H1 (cell line): ENCODE measurements around the gene BSND. TPM values are rescaled to one million over a fixed set of nuclear protein-coding genes. Genes with fewer than 3 reads are reported as not detected.

ENCODE experiments used
- KDM5A ChIP-seq: fragments of 200-600 bp; IDR thresholded peaks from 2 replicates; pipeline ENCODE4 v1.7.1; 2012; ENCODE audit warnings: mild to moderate bottlenecking, low read length, inconsistent platforms, mixed read lengths
- PHF8 ChIP-seq: fragments of 200-600 bp; sonication (generic); conservative IDR thresholded peaks from 2 replicates; pipeline ENCODE4 v1.7.1; 2012; ENCODE audit warnings: low read depth, mild to moderate bottlenecking, inconsistent platforms, low read length, moderate library complexity
- RBBP5 ChIP-seq: IDR thresholded peaks from 2 replicates; pipeline ENCODE4 v1.7.1; 2012; ENCODE audit warnings: low read depth, mild to moderate bottlenecking, inconsistent platforms, low read length, moderate library complexity, borderline replicate concordance
- RXRA ChIP-seq: IDR thresholded peaks from 2 replicates; pipeline ENCODE4 v1.6.1; 2011; ENCODE audit warnings: low read depth, mild to moderate bottlenecking, low read length, moderate library complexity; ENCODE audit not compliant: insufficient read depth
- SIX5 ChIP-seq: IDR thresholded peaks from 2 replicates; pipeline ENCODE4 v1.6.1; 2011; ENCODE audit warnings: mild to moderate bottlenecking, low read depth, low read length
- polyA plus RNA-seq, 7 experiments: library from polyadenylated mRNA; depleted of rRNA in 3 of 7; stranded (reverse) in 5 of 7; unstranded in 2 of 7; fragments of >200 nt in 5 of 7; fragments of 200-250 nt in 2 of 7; gene quantifications; 1 replicate in 5 of 7; 2 replicates in 1 of 7; 4 replicates in 1 of 7; pipeline versions ENCODE4 v1.2.1 to v1.2.3, GENCODE V29; 2011 to 2013; ENCODE audit warnings: missing spikeins in 2 of 7, mixed read lengths in 2 of 7
- total RNA-seq: library from RNA; stranded (reverse); fragmentation: NEBNext Ultra II Directional; extraction: Animal tissue kit (Norgen Biotek cat#: 25700); gene quantifications from 2 replicates; pipeline ENCODE4 v1.2.1, GENCODE V29; 2021
- TF ChIP-seq, protein P1 (sequence below): IDR thresholded peaks from 2 replicates; pipeline ENCODE4 v1.6.1; 2011; ENCODE audit warnings: low read length, improper control_type of control experiment

Gene BSND
- total and polyA plus RNA-seq, 2 of the 8 experiments (the other 6 are each of a cell fraction or from before 2014, with no cell fraction given) = 0.43 to 0.68 TPM

DNA sequence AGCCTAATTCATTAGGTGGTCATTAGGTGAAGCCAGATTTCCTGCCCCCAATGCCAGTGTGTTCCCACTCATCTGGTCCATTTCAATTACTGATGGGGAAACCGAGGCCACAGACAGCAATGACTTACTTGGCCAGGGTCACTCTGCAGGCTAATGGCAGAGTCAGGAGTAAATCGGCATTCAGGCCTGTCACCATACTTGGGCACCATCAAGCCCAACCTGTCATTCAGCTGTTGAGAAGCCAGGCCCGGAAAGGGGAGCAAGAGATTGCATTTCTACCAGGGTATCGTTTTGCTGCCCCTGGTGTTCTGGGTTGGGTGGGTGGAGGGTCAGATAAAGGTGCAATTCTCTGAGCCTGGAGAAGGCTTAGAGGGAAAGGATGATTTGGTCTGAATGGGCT lies 26.3 kb upstream of the BSND start (continued):
- TF ChIP-seq RBBP5 (no peak), RXRA (no peak), PHF8 (no peak), SIX5 (no peak), KDM5A (no peak)
- TF ChIP-seq, protein P1, sequence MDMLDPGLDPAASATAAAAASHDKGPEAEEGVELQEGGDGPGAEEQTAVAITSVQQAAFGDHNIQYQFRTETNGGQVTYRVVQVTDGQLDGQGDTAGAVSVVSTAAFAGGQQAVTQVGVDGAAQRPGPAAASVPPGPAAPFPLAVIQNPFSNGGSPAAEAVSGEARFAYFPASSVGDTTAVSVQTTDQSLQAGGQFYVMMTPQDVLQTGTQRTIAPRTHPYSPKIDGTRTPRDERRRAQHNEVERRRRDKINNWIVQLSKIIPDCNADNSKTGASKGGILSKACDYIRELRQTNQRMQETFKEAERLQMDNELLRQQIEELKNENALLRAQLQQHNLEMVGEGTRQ = no peak
